NOMO-1 treated with DMSO at 0.1 percent for 48 hours (cell line): ENCODE data around the gene PARP8.

ENCODE experiments used
- DNase-seq: peaks from one replicate; lab custom pipeline; 2025; ENCODE audit not compliant: unreplicated experiment; lab: John Stamatoyannopoulos, UW

PARP8 gene

GRCh38 chr5:50832657-50833284 is 166.3 kb downstream of the PARP8 start:
- no peak for DNase-seq

GRCh38 chr5:50836356-50836755 is 169.9 kb downstream of the PARP8 start:
- no peak for DNase-seq

GRCh38 chr5:50839472-50839871 is 173.0 kb downstream of the PARP8 start:
- no peak for DNase-seq

- DNase-seq, result no peak
These were observed 176.7 kb downstream of the PARP8 start for GRCh38 chr5:50843091-50843490.

DNA sequence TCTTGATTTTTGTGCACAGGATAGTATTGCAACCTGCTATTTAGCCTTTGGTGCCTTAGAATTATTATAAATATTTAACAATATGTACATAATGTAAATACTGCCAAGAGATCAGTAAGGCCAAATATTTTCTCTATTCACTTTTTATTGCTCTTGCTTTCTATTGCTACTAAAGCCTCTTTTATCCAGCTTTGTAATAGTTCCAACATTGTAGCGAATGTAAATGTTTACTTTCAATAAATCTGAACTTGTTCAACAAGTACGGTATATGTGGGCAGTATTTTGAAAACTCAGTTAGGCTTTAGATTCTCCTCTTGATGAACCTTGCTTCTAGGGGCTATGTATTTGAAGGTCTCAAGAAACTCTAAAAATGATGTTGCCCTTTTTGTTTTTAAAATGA is 179.8 kb downstream of the PARP8 start:
- DNase-seq, result no peak

- DNase-seq, result no peak
These were observed 183.1 kb downstream of the PARP8 start for GRCh38 chr5:50849554-50849953.

DNA sequence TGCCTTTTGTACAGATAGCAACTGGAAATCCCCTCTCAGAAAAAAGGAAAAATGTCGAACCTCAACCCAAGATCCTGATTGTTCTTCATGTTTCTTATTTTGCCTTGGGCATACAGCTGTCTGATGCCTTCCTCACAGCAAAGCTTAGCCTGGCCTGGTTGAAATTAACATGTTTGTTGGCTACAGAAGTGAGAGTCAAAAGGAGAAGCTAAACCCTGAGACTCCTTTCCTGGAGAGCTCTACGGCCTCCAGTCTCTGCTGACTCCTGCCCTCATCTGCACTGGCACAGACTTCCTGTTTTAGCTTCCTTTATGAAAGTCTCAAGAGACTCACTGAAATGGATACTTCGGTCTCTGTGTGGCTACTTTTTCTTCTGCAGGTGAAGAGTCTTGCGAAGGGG is 186.7 kb downstream of the PARP8 start:
- peak; percentile 97 for DNase-seq

- no peak for DNase-seq
These were observed 187.6 kb downstream of the PARP8 start for GRCh38 chr5:50854082-50854481.

DNA sequence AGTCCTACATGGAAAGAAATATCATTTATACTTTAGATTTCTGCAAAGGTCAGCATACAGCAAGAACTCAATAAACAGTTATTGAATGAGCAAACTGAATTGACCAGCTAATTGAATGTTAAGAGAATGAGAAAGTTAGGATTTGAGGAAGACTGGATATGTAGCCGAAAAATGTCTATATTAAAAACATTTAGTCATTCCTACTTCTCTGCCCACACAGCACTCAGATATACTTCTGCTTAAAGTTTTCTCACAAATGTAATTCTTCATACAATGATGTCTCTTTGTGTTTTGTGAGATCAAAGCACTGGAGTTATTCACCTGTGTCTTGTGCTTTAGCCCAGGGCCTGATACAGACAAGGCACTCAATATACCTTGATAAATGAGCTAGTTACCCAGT is 188.6 kb downstream of the PARP8 start:
- DNase-seq, result no peak

GRCh38 chr5:50856401-50857119 is 190.1 kb downstream of the PARP8 start:
- peak; percentile 86 for DNase-seq

DNA sequence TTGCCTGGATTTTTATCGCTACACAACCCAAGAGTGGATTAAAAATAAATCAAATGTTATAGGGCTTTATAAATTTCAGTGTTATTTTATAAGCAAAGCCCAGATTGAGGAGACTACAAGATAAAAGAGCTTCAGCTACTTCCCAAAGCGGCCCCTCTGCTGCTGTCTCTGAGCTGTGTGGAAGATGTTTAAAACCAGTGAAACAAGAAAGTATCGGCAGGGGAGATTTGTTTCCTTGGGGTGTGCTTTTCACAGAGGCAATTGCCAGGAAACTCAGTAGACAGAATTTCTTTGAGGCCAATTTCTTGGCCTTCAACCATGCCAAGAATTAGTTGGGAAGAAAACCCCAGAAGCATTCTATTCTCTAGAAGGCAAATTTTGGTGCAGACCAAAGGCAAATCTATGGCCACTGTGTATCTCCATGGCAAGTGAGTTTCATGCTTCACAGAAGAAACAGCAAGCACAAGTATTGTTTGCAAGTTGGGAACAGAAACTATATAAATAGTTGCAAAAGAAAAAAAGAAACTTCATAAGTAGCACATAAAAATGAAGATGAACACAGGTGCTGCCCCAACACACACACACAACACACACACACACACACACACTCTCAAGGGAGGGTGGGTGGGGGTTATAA is 197.2 kb downstream of the PARP8 start:
- DNase-seq, result no peak

DNA sequence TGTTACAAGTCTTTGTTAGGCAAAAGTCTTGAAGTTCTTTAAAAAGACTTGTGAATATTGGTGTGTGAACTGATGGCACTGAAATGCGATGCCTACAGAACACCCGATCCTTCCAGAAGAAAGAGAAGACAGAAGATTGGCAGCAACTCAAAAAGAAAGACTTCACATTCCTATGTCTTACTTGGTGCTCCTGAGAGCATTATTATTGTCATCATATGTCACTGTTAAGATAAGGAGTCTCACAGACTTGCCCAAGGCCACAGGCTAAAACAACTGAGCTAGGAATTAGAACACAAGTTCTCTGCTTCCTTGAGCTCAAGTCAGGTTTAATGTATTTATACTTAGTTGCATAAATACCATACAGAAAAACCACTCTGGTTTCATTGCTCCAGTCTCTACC is 198.0 kb downstream of the PARP8 start:
- no peak for DNase-seq

- no peak for DNase-seq
These were observed 200.0 kb downstream of the PARP8 start for GRCh38 chr5:50866415-50866814.

GRCh38 chr5:50867140-50867539 is 200.7 kb downstream of the PARP8 start:
- no peak for DNase-seq

- DNase-seq, result no peak
These were observed 207.3 kb downstream of the PARP8 start for GRCh38 chr5:50873595-50874277.

DNA sequence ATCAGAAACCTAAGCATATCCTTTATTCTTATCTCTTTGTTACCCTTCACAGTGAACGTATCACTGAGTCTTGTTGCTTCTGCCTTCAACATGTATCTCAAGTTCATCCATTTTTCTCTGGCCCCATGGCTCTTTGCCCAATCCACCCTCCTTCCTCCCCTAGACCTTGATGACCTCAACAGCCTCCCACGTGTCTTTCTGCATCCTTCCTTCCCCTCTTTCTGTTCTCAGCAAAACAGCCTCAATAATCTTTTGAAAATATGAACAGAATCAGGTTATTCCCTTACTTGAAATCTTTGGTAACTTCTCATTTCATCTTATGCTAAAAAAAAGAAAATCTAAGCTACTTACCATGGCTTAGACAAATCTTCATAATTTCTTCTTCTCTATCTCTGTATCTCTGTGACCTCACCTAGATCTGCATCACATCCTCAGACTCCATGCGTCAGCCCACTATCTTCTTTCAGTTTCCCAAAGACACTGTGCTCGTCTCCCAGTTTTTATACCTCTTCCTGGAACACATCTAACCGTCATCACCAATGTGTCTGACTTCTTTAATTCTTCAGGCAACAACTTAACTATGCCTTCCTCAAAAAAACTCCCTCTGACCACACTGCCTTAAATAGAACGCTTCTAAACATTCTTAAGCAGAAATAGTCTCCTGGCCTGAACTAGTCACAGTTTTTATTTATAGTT is 208.0 kb downstream of the PARP8 start:
- DNase-seq, result peak; percentile 56

DNA sequence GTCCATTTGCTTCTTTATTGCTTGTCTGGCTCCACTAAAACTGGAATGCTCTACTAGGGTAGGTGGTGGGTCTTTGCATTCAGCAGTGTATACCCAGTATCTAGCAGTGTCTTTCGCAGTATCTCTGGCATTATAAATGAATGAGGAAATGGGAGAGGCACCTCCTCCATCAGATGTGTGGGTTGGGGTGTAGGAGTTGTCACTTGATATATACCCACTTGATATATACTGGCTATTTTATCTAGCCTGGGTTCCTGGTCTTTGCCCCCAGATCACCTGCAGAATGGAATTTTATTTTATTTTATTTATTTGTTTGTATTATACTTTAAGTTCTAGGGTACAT is 208.5 kb downstream of the PARP8 start:
- DNase-seq, result no peak

DNA sequence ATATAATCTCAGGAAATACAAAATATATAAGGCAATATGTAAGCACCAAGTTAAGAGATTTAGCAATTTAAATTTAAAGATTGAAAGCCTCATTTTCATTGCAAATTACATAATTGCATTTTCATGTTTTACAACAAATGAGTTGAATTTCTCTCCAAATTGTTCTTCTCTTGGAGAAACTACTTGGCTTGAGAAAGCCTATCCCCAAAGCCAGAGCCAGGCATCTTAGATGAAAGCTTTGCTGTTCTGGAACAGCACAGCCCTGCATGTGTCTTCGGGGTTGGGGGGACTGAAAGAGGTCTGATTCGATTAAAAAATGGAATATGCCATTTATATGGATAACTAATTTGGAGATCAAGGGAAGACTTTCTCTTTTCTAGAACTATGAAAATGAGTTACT is 212.0 kb downstream of the PARP8 start:
- no peak for DNase-seq

DNA sequence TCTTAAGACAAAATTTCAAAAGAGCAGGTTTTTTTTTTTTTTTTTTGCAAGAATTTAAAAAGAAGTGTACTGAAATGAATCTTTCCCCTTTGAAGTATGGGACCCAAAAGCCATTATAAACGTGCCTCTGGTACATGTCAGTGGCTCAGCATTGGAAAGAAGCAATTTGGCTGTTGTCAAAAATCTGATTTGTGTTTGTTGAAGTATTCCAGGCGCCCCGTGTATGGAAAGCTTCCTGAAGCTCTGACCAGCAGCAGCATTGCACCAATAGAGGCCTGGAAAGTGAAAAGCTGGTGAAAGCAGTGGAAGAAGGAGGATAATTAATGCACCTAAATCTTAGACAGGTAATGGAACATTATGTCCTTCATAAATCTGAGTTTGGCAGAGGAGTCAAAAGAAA is 215.0 kb downstream of the PARP8 start:
- DNase-seq, result no peak

DNA sequence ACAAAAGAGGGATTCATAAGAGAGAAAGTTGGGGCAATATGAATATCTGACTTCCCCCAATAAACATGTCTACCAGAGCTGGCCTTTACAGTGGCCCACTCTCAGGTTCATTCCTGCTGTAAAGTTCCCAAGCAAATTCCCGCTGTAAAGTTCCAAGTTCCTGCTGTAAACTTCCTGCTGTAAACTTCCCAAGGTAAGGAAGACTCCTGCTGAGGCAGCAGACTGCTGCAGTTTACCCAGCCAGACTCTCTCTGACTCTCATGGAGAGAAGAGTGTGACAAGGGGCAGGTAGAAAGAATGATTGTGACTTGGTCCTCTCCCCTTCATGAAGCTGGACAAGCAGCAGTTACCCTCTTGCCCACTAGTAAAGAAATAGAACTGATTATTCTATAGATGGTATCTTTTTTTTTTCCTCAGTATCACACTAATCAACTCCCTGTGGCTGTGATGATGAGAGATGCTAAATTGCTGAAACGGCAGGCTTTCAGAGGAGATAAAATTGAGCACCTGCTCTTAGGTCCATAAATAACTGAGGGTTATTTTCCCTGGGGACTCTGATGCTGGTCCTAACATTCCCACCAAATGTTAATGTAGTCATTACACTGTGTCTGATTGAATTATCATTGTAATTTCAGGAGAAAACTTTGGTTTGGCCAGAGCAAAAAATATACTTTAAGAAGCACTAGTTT is 220.4 kb downstream of the PARP8 start:
- DNase-seq, result no peak
